Measurements from ENCODE around the gene OBI1. TPM values are rescaled to one million over a fixed set of nuclear protein-coding genes. Genes with fewer than 3 reads are reported as not detected.
A peak's percentile ranks its signal among the peaks of the same experiment; 100 is the strongest.

OBI1 gene
- total RNA-seq, 3 donors from 2014 or later (not counting 1 experiment from before 2014, with no cell fraction given), result 4.9 to 7.8 (median 5.1) TPM

DNA sequence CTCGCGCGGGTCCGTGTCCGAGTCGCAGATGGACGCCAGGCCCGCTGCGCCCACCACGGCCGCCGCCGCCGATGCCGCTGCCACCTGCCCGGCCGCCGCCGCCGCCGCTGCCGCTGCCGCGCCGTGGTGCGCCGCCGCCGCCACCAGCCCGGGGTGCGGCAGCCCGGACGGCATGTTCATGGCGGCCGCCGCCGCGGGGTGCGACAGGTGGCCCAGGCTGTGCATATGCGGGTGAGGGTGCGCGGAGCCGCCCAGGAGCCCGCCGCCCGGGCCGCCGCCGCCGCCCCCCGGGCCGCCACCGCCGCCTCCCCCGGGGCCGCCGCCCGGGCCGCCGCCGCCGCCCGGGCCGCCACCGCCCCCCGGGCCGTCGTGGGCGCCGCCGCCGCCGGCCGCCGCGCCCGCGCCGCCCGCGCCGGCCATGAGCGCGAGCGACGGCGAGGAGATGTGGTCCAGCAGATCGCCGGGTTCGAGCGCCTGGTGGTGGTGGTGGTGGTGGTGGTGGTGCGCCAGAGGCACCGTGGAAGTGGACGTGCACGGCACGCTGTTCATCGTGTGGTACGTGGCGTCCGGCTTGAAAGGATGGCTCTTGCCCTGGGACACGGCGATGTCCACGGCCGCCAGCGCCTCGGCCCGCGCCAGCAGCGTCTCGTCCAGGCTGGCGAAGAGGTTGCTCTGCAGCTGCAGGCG is 56.9 kb downstream of the OBI1 start:
- intact Hi-C loops (cut with micrococcal nuclease), result no loop called here
- H3K9me3 Mint-ChIP-seq, result no peaks in the 10 kb centered on the region
- peaks cover 5% of the 10 kb centered on the region for H3K9me3 ChIP-seq (ENCODE audit: control insufficient read depth, insufficient read depth, low read length)
- peak overlapping the region; percentile 12 for H3K4me3 ChIP-seq (ENCODE audit: low read length)
- no peaks in the 10 kb centered on the region for H3K36me3 Mint-ChIP-seq
- peak overlapping the region in 1 of 2 donors; percentile 49 for H3K27ac Mint-ChIP-seq
- 2% methylated on average over 112 of the region's 112 CpGs for whole genome bisulfite sequencing (ENCODE audit: insufficient coverage)
- H3K27me3 ChIP-seq (ENCODE audit: control insufficient read depth, insufficient read depth, low read length), result peaks cover 81% of the 10 kb centered on the region
- peak in 2 of 3 donors; percentile 12 to 32 for ATAC-seq
- DNase-seq, result no peak
- peaks cover 71 to 86% of the 10 kb centered on the region in 2 donors for H3K27me3 Mint-ChIP-seq (ENCODE audit: low read depth in 2 of 2)
- peak overlapping the region; percentile 83 for H3K4me3 Mint-ChIP-seq
- TF ChIP-seq, protein P1, sequence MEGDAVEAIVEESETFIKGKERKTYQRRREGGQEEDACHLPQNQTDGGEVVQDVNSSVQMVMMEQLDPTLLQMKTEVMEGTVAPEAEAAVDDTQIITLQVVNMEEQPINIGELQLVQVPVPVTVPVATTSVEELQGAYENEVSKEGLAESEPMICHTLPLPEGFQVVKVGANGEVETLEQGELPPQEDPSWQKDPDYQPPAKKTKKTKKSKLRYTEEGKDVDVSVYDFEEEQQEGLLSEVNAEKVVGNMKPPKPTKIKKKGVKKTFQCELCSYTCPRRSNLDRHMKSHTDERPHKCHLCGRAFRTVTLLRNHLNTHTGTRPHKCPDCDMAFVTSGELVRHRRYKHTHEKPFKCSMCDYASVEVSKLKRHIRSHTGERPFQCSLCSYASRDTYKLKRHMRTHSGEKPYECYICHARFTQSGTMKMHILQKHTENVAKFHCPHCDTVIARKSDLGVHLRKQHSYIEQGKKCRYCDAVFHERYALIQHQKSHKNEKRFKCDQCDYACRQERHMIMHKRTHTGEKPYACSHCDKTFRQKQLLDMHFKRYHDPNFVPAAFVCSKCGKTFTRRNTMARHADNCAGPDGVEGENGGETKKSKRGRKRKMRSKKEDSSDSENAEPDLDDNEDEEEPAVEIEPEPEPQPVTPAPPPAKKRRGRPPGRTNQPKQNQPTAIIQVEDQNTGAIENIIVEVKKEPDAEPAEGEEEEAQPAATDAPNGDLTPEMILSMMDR (IDR thresholded peaks at IDR 0.05), result no peak
- peaks cover 37 to 41% of the 10 kb centered on the region in 2 donors for H3K4me1 Mint-ChIP-seq
- peaks cover 24% of the 10 kb centered on the region for H3K4me1 ChIP-seq (ENCODE audit: control insufficient read depth, insufficient read depth, low read length)
- H3K27ac ChIP-seq (ENCODE audit: low read length), result no peak overlapping the region
- H3K36me3 ChIP-seq (ENCODE audit: control insufficient read depth, insufficient read depth, low read length), result no peaks in the 10 kb centered on the region

DNA sequence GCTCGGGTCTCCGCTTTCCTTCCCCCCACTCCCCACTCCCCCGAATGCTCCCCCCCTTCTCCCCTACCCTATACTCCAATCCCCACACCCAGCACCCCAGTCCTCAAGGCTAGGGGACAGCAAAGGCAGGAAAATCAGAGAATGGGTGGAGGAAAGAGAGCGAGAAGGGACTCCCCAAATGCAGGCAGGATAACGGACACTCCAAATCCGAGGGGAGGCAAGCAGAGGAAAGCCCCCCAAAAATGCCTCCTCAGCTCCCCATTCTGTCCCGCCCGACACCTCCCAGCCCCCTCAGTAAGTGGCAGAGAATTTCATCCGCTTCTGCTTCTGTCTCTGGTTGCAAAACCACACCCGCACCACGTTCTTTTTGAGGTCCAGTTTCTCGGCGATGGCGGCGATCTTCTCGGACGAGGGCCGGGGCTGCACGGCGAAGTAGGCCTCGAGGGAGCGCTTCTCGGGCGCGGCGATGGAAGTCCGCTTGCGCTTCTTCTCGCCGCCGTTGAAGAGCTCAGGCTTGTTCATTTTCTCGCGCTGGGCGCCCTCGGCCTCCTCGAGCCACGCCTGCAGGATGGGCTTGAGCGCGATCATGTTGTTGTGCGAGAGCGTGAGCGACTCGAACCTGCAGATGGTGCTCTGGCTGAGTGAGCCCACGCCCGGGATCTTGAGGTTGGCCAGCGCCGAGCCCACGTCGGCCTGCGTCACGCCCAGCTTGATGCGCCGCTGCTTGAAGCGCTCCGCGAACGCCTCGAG is 57.7 kb downstream of the OBI1 start:
- intact Hi-C loops (cut with micrococcal nuclease), result no loop called here
- H3K36me3 ChIP-seq (ENCODE audit: control insufficient read depth, insufficient read depth, low read length), result no peaks in the 10 kb centered on the region
- peaks cover 81% of the 10 kb centered on the region for H3K27me3 ChIP-seq (ENCODE audit: control insufficient read depth, insufficient read depth, low read length)
- Mint-ChIP-seq H3K27me3 (ENCODE audit: low read depth in 2 of 2) (peaks cover 66 to 82% of the 10 kb centered on the region in 2 donors), H3K36me3 (no peaks in the 10 kb centered on the region), H3K27ac (no peak overlapping the region), H3K9me3 (no peaks in the 10 kb centered on the region), H3K4me1 (peaks cover 35 to 38% of the 10 kb centered on the region in 2 donors), H3K4me3 (peak overlapping the region; percentile 62)
- DNase-seq (peak in 1 of 2 donors; percentile 48), ATAC-seq (peak in 2 of 3 donors; percentile 18 to 28)
- H3K9me3 ChIP-seq (ENCODE audit: control insufficient read depth, insufficient read depth, low read length), result peaks cover 6% of the 10 kb centered on the region
- H3K4me3 ChIP-seq (ENCODE audit: low read length), result no peak overlapping the region
- WGBS (ENCODE audit: insufficient coverage), result 4% methylated on average over 57 of the region's 58 CpGs
- TF ChIP-seq, protein P1 (IDR thresholded peaks at IDR 0.05), result no peak
- peaks cover 23% of the 10 kb centered on the region for H3K4me1 ChIP-seq (ENCODE audit: control insufficient read depth, insufficient read depth, low read length)
- H3K27ac ChIP-seq (ENCODE audit: low read length), result no peak overlapping the region

GRCh38 chr13:78600280-78600883 is 58.6 kb downstream of the OBI1 start:
- peaks cover 6% of the 10 kb centered on the region for H3K9me3 ChIP-seq (ENCODE audit: control insufficient read depth, insufficient read depth, low read length)
- Mint-ChIP-seq H3K36me3 (no peaks in the 10 kb centered on the region), H3K4me1 (peaks cover 35 to 38% of the 10 kb centered on the region in 2 donors), H3K9me3 (no peaks in the 10 kb centered on the region), H3K4me3 (peak overlapping the region; percentile 62), H3K27ac (no peak overlapping the region), H3K27me3 (ENCODE audit: low read depth in 2 of 2) (peaks cover 62 to 77% of the 10 kb centered on the region in 2 donors)
- ATAC-seq (no peak), DNase-seq (peak in 1 of 2 donors; percentile 4)
- no peak overlapping the region for H3K27ac ChIP-seq (ENCODE audit: low read length)
- peaks cover 32% of the 10 kb centered on the region for H3K4me1 ChIP-seq (ENCODE audit: control insufficient read depth, insufficient read depth, low read length)
- H3K36me3 ChIP-seq (ENCODE audit: control insufficient read depth, insufficient read depth, low read length), result no peaks in the 10 kb centered on the region
- TF ChIP-seq, protein P1 (IDR thresholded peaks at IDR 0.05), result no peak
- H3K27me3 ChIP-seq (ENCODE audit: control insufficient read depth, insufficient read depth, low read length), result peaks cover 81% of the 10 kb centered on the region
- WGBS (ENCODE audit: insufficient coverage), result 16% methylated on average over 11 of the region's 13 CpGs
- intact Hi-C loops (cut with micrococcal nuclease), result no loop called here
- no peak overlapping the region for H3K4me3 ChIP-seq (ENCODE audit: low read length)
